K562 (cell line): ENCODE results near the gene FAAP100. TPM values are rescaled to one million over a fixed set of nuclear protein-coding genes. Genes with fewer than 3 reads are reported as not detected.

ENCODE experiments used
- ATF3 ChIP-seq, 2 experiments: fragments of 450-650 bp in 1 of 2; sonication (generic) in 1 of 2; formaldehyde crosslinking in 1 of 2; IDR thresholded peaks in 1 of 2; conservative IDR thresholded peaks in 1 of 2; 2 replicates each; pipeline versions ENCODE4 v1.6.1 to v1.8.1; 2016 to 2023; ENCODE audit warnings: mild to moderate bottlenecking in 2 of 2, moderate library complexity in 2 of 2, inconsistent platforms in 1 of 2, missing genetic modification reagents in 1 of 2
- CXXC5 ChIP-seq: fragments of 250-450 bp; sonication (Bioruptor Pico); IDR thresholded peaks from 2 replicates; pipeline ENCODE4 v1.8.0; 2022; ENCODE audit warnings: inconsistent platforms, mild to moderate bottlenecking, moderate library complexity
- DNMT1 ChIP-seq: fragments of 450-650 bp; IDR thresholded peaks from 2 replicates; pipeline ENCODE4 v1.6.1; 2016; ENCODE audit warnings: antibody characterized with exemption, mild to moderate bottlenecking
- FOXA1 ChIP-seq: fragments of 450-650 bp; IDR thresholded peaks from 2 replicates; pipeline ENCODE4 v1.6.1; 2016; ENCODE audit warnings: mild to moderate bottlenecking, borderline replicate concordance
- JUND ChIP-seq, 2 experiments: IDR thresholded peaks; 2 replicates in 1 of 2; 3 replicates in 1 of 2; pipeline ENCODE4 v1.6.1; 2011; ENCODE audit warnings: borderline replicate concordance in 2 of 2, low read depth in 2 of 2, low read length in 2 of 2, improper control_type of control experiment in 1 of 2, missing biosample characterization in 1 of 2, missing genetic modification characterization in 1 of 2, missing genetic modification reagents in 1 of 2
- MEF2A ChIP-seq: IDR thresholded peaks from 2 replicates; pipeline ENCODE4 v1.6.1; 2011; ENCODE audit warnings: low read depth, mild to moderate bottlenecking, low read length, moderate library complexity; ENCODE audit not compliant: control insufficient read depth
- MYC ChIP-seq, 2 experiments: fragments of 250-450 bp in 1 of 2; sonication (Bioruptor Pico) in 1 of 2; IDR thresholded peaks; 2 replicates each; pipeline versions ENCODE4 v1.5.1 to v1.6.1; 2012 to 2021; ENCODE audit warnings: low read depth in 2 of 2, borderline replicate concordance in 1 of 2, improper control_type of control experiment in 1 of 2, low read length in 1 of 2, mild to moderate bottlenecking in 1 of 2, moderate library complexity in 1 of 2
- NR4A1 ChIP-seq, 2 experiments: fragments of 250-450 bp in 1 of 2; fragments of 450-650 bp in 1 of 2; sonication (Bioruptor Pico) in 1 of 2; IDR thresholded peaks; 2 replicates each; pipeline versions ENCODE4 v1.4.0 to v1.6.1; 2016 to 2020; ENCODE audit warnings: mild to moderate bottlenecking in 2 of 2, missing compliant biosample characterization in 1 of 2, missing genetic modification characterization in 1 of 2, moderate library complexity in 1 of 2
- REST ChIP-seq, 2 experiments: fragments of 450-650 bp; formaldehyde crosslinking in 1 of 2; IDR thresholded peaks; 2 replicates each; pipeline versions ENCODE4 v1.4.0 to v1.6.1; 2014 to 2020; ENCODE audit warnings: mild to moderate bottlenecking in 2 of 2, borderline replicate concordance in 1 of 2, low read depth in 1 of 2
- RNF2 ChIP-seq: sonication (generic); IDR thresholded peaks from 2 replicates; pipeline ENCODE4 v1.6.1; 2016
- SREBF1 ChIP-seq: fragments of 150-350 bp; IDR thresholded peaks from 2 replicates; pipeline ENCODE4 v1.6.1; 2014; ENCODE audit warnings: antibody characterized with exemption, low read depth, low read length, borderline replicate concordance
- SRSF7 ChIP-seq: fragments of 200-400 bp; formaldehyde crosslinking; optimal IDR thresholded peaks from 2 replicates; pipeline ENCODE3; 2017; ENCODE audit warnings: mild to moderate bottlenecking, low read depth, low read length
- STAT5A ChIP-seq: IDR thresholded peaks from 2 replicates; pipeline ENCODE4 v1.6.1; 2012; ENCODE audit warnings: low read length, inconsistent platforms, borderline replicate concordance
- USF2 ChIP-seq: sonication (generic); formaldehyde crosslinking; IDR thresholded peaks from 2 replicates; pipeline ENCODE4 v1.5.0; 2020; ENCODE audit warnings: missing genetic modification reagents
- ZNF436 ChIP-seq: fragments of 250-450, 450-650 bp; sonication (Bioruptor Pico); formaldehyde crosslinking; IDR thresholded peaks from 2 replicates; pipeline ENCODE4 v1.7.0; 2020; ENCODE audit warnings: mild to moderate bottlenecking
- polyA plus RNA-seq, 8 experiments: library from polyadenylated mRNA; depleted of rRNA in 4 of 8; stranded (reverse) in 5 of 8; unstranded in 3 of 8; fragments of >200 nt; fragmentation: Nextera tagmentation in 2 of 8; fragmentation: Illumina TruSeq in 1 of 8; extraction: Ambion mirVana in 2 of 8; extraction: Trizol in 1 of 8; gene quantifications; 2 replicates each; pipeline versions ENCODE4 v1.2.1 to v1.2.3, GENCODE V29; 2011 to 2014; ENCODE audit warnings: inconsistent platforms in 1 of 8, missing spikeins in 1 of 8
- total RNA-seq, 7 experiments: library from RNA; depleted of rRNA in 6 of 7; stranded (reverse); fragments of >200 nt in 6 of 7; fragmentation: Illumina TruSeq in 2 of 7; extraction: Trizol in 2 of 7; gene quantifications; 2 replicates each; pipeline versions ENCODE4 v1.2.1 to v1.2.3, GENCODE V29; 2011 to 2021; ENCODE audit warnings: low replicate concordance in 1 of 7

Gene FAAP100
- total and polyA plus RNA-seq, 9 of the 15 experiments (the other 6 are each of a cell fraction or from before 2014, with no cell fraction given) = 0.31 to 51.2 (median 12.6) TPM

GRCh38 chr17:81552244-81553017, at the start of gene FAAP100 (continued):
- TF ChIP-seq REST (IDR thresholded peaks at IDR 0.05; ENCODE audit: borderline replicate concordance) (no peak), REST (CRISPR knock-in tag; IDR thresholded peaks at IDR 0.05; ENCODE audit: low read depth) (0 out of 2 replicates have a peak, but pooled peaks have one; percentile 38), FOXA1 (no peak), USF2 (peak; percentile 63; the same call in 1 of the 2 replicates), STAT5A (no peak), CXXC5 (CRISPR knock-in tag) (peak; percentile 77), SRSF7 (no peak), ATF3 (IDR thresholded peaks at IDR 0.05) (no peak), ATF3 (CRISPR knock-in tag; conservative IDR thresholded peaks at IDR 0.05) (no peak), ZNF436 (no peak), NR4A1 (CRISPR knock-in tag; IDR thresholded peaks at IDR 0.05) (no peak), NR4A1 (tag; IDR thresholded peaks at IDR 0.05) (peak; percentile 44; the same call in 1 of the 2 replicates), JUND (IDR thresholded peaks at IDR 0.05; ENCODE audit: borderline replicate concordance, low read depth, low read length) (no peak), JUND (tag; IDR thresholded peaks at IDR 0.05; ENCODE audit: borderline replicate concordance, low read depth, low read length) (no peak), RNF2 (no peak), DNMT1 (no peak), MYC (IDR thresholded peaks at IDR 0.05; ENCODE audit: low read depth, low read length) (peak; percentile 85), MYC (CRISPR knock-in tag; IDR thresholded peaks at IDR 0.05; ENCODE audit: borderline replicate concordance, low read depth) (peak; percentile 85; the same call in 1 of the 2 replicates), SREBF1 (no peak), MEF2A (no peak)
